ENCODE measurements around the gene ZNF511.

Gene ZNF511

DNA sequence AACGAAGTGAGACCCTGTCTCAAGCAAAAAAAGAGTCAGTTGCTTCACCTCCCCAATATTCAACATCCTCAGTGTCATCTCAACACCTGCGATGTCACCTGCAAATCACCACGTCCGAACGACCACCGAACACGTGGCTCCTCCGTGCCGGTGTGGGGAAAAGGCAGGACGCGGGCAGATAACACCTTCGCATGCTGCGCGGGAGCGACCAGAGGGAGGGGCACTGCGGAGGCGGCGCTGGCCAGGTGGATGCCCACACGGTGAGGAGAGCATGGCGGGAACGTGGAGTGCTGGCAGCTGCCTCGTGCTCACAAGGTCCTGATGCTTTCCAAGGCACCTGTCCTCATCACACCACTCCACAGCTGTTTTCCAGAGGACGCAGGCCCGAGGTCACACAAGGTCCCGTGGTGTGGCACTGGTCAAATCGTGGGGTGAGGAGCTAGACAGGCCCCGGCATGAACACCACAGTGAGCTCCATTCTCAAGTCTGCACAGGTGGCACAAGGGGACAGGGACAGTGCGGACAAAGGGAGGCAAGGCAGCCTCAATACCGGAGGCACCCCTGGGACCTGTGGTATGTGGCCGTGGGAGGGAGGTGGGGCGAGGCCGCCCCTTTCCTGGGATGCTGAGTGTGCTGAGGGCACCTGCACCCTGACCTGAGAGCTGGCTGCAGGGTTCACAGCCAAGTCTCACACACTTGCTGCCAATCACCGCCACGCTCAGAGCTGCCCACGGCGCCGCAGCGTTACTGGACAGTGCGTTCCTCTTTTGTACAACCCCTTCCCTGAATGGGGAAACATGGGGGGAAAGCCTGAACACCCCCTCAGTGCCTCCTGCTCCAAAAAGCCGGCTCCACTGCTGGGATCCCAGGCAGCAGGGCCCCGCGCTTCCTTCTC, 13.0 kb upstream of the ZNF511 start:
- DNase-seq = no peak

DNA sequence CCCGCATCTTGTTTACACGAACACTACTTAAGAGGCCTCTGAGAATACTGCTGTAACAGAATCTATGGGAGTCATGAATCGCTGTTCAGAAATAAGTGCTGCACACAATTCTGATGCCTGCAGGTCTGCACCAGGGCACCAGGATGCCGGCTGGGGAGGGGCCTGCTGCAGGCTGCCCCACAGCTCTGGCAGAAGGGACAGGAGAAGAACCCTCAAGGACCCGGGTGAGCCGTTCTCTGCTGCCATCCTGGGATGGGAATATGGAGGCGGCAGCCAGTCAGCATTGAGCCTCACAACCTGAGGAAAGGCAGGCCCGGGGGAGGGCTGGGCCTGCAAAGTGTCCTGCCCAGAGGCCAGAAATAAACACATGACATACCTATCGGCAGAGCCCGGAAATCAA, 11.2 kb upstream of the ZNF511 start:
- no peak for DNase-seq

- DNase-seq = no peak
Observed at GRCh38 chr10:133298466-133298865, 10.2 kb upstream of the ZNF511 start.

DNA sequence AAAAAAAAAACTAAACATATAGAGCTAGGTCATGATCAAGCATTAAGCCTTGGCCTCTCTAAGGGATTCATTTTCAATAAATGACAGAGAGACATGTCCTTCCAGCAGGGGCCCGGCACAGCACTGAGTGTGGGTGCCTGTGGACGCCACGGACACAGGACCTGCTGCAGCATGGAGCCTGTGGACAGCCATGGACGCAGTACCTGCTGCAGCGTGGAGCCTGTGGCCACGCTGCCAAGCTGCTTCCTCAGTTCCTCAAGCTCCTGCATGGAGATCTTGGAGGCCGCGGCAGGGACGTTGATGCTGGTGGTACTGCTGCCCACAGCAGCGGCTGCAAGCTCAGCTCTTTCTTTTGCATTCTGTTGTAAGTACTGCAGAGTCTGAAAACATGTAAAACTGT, 9.5 kb upstream of the ZNF511 start:
- DNase-seq = no peak

DNA sequence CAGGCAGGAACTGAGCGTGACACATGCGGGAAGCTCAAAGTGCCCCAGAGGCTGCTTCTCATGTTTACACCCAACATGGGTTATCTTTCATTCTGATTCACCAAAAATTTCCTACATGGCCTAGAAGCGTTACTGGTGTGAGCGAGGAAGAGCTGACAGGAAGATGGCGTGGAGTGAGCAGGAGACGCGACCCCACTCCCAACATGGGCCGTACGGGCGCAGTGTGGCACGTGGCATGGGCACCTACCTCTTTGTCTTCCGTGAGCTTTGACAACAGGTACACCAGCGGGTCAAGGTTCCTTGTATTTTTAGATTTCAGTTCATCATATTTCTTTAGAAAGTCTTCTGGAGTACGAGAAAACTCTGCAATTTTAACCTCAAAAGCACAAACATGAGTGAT, 9.0 kb upstream of the ZNF511 start:
- DNase-seq = no peak

DNA sequence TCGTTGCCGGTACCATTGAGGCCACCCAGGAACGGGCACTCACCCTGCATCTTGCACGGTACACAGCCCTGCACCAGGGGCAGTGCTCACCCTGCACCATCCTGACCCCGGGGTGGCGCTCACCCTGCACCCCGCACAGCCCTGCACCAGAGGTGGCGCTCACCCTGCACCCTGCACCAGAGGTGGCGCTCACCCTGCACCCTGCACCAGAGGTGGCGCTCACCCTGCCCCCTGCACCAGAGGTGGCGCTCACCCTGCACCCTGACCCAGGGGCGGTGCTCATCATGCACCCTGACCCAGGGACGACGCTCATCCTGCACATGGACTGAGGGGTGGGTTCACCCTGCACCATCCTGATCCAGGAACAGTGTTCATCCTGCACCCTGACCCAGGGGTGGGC, 6.5 kb upstream of the ZNF511 start:
- DNase-seq = no peak

DNA sequence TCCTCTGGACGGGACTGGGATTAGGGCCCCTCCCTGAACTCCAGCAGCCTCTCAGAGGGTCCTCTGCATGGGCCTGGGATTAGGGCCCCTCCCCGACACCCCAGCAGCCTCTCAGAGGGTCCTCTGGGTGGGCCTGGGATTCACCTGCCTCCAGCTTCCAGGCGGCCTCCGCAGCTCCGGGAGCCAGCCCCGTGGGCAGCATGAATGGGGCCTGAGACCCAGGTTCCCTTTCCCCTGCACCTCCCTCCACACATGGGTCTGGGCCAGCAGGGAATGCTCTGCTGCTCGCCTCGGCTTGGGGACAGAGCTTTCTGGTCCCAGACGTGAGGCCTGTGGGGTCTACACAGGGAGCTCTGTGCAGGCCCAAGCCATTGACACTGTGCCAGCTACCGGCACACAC, 5.5 kb upstream of the ZNF511 start:
- DNase-seq = no peak

- no peak for DNase-seq
Observed at GRCh38 chr10:133306097-133306476, 2.6 kb upstream of the ZNF511 start.

GRCh38 chr10:133306941-133307379, 1.8 kb upstream of the ZNF511 start:
- no peak for DNase-seq

DNA sequence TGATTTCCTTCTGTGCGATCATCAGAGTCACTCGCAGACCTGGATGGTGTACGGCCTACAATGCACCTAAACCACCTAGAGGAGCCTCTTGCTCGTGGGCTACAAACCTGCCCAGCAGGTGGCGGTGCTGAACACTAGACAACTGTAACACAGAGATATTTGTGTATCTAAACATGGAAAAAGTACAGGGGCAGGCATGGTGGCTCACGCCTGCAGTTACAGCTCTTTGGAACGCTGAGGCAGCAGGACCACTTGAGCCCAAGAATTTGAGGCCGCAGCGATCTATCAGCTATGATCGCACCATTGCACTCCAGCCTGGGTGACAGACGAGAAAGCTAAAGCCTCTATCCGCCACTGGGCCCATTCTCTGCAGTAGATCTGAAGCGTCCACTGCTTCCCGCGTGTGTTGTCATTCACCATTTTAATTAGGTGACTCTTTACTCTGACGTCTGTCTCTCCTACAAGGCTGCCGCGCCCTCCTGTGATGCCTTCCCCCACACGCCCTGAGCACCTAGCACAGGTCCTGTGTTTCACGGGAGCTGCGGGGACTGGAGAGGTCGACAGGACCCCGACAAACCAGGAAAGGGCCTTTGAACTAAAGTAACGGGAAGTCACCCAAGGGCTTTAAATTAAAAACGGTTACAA, 816 bp upstream of the ZNF511 start:
- DNase-seq = no peak

DNA sequence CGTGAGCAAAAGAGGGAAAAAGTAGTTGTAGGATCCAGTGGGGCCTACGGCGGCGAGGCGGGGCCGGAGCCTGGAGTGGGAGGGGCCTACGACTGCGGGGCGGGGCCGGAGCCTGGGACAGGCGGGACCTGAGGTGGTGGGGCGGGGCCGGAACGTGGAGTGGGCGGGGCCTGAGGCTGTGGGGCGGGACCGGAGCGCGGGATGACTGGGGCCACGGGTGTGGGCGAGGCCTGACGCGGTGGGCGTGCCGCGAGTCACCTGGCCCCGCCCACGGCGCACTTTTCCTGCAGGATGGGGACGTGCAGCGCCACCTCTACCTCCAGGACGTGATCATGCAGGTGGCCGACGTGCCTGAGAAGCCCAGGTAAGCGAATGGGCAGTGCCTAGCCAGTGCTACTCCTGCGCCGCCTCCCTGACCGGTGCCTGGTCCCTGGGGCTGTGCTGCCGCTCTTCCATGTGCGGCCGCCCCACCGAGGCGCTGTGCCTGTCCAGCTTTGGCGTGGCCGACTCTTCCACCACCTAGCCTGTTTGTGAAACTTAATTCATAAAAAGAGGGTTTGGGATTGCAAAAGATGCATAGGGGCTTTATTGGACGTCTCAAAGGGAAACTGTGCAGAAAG, 496 bp downstream of the ZNF511 start:
- peak; percentile 19 for DNase-seq

DNA sequence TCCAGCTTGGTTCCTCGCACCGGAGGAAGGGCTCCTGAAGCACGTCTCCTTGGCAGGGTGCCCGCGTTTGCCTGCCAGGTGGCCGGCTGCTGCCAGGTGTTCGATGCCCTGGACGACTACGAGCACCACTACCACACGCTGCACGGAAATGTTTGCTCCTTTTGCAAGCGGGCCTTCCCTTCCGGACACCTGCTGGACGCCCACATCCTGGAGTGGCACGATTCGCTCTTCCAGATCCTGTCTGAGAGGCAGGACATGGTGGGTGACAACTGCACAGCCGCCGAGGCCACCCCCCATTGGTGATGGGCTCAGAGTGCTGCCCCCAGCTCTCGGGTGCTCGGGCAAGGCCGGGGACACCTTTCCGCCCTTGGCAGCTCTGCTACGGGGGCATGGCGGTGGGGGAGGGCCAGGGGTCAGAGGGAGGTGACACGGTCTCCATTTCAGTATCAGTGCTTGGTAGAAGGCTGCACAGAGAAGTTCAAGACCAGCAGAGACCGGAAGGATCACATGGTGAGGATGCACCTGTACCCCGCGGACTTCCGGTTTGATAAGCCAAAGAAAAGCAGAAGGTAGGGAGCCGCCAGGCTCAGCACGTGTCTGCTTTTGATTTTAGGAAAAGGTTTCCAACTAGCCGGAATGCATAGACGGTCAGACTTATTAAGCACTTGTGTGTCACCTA, 1.1 kb downstream of the ZNF511 start:
- no peak for DNase-seq

DNA sequence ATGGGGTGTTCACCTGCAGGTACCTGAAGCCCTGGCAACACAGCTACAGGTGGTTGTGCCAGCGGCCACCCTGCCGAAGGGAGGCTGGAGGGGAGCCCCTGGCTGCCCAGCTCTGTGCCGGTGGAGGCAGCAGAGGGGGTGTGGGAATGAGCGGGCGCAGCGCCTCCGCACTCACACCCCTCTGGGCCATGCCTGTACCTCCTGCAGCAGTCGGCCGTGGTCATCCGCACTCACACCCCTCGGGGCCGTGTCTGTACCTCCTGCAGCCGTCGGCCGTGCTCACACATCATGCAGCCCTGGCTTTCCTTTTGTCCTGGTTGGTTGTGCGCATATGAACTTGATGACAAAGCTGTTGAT, 1.7 kb downstream of the ZNF511 start:
- no peak for DNase-seq

- no peak for DNase-seq
Observed at GRCh38 chr10:133310789-133311188, 2.1 kb downstream of the ZNF511 start.

- DNase-seq = no peak
Observed at GRCh38 chr10:133311570-133311969, 2.9 kb downstream of the ZNF511 start.

GRCh38 chr10:133312016-133312768, 3.5 kb downstream of the ZNF511 start:
- DNase-seq = no peak

GRCh38 chr10:133312769-133313145, 4.0 kb downstream of the ZNF511 start:
- no peak for DNase-seq

GRCh38 chr10:133313192-133313591, 4.5 kb downstream of the ZNF511 start:
- DNase-seq = no peak

- no peak for DNase-seq
Observed at GRCh38 chr10:133314911-133315310, 6.2 kb downstream of the ZNF511 start.

GRCh38 chr10:133315847-133316246, 7.1 kb downstream of the ZNF511 start:
- no peak for DNase-seq

DNA sequence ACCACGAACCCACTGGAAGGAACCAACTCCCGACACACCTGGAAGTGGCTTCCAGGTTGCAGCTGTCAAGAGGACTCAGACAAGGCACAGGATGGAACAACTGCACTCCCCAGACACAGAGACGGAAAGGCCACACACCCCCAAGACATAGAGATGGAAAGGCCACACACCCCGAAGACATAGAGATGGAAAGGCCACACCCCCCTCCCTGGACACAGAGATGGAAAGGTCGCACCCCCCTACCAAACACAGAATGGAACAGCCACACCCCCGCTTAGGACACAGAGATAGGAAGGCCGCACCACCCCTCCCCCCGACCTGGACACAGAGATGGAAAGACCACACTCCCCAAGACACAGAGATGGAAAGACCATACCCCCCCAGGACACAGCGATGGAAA, 7.6 kb downstream of the ZNF511 start:
- no peak for DNase-seq

- DNase-seq = no peak
Observed at GRCh38 chr10:133316732-133317131, 8.0 kb downstream of the ZNF511 start.
